A549 (cell line): ENCODE results near the gene PDZD2.

Experiments used
- CBX2 ChIP-seq: fragments of 200-600 bp; sonication (generic); IDR thresholded peaks from 2 replicates; pipeline ENCODE4 v1.6.1; 2016; ENCODE audit warnings: low read depth, mild to moderate bottlenecking, borderline replicate concordance
- HOXB5 ChIP-seq: fragments of 250-450 bp; sonication (Bioruptor Pico); IDR thresholded peaks from 2 replicates; pipeline ENCODE4 v1.5.0; 2020; ENCODE audit warnings: mild to moderate bottlenecking, moderate library complexity
- JUN ChIP-seq, 2 experiments: fragments of >200 bp; sonication (Bioruptor Twin); formaldehyde crosslinking; IDR thresholded peaks; 2 replicates in 1 of 2; 3 replicates in 1 of 2; pipeline ENCODE4 v1.6.1; 2016 to 2017
- KDM5A ChIP-seq: fragments of 200-600 bp; sonication (generic); IDR thresholded peaks from 2 replicates; pipeline ENCODE4 v1.6.1; 2016; ENCODE audit warnings: antibody characterized with exemption, mild to moderate bottlenecking
- MAZ ChIP-seq: fragments of 150-350 bp; IDR thresholded peaks from 2 replicates; pipeline ENCODE4 v1.6.1; 2014; ENCODE audit warnings: antibody characterized with exemption, low read depth, low read length, borderline replicate concordance
- MYC ChIP-seq: IDR thresholded peaks from 2 replicates; pipeline ENCODE4 v1.6.1; 2012; ENCODE audit warnings: mild to moderate bottlenecking, inconsistent platforms, low read length, improper control_type of control experiment, borderline replicate concordance
- NFE2L2 ChIP-seq: fragments of 150-350 bp; conservative IDR thresholded peaks from 2 replicates; pipeline ENCODE4 v1.6.1; 2014; ENCODE audit warnings: low read length
- POLR2A ChIP-seq: IDR thresholded peaks from 2 replicates; pipeline ENCODE4 v1.6.1; 2012; ENCODE audit warnings: mild to moderate bottlenecking, low read length
- RAD21 ChIP-seq, 2 experiments: fragments of >200 bp in 1 of 2; sonication (Bioruptor Twin) in 1 of 2; formaldehyde crosslinking in 1 of 2; IDR thresholded peaks in 1 of 2; conservative IDR thresholded peaks in 1 of 2; 2 replicates in 1 of 2; 3 replicates in 1 of 2; pipeline ENCODE4 v1.6.1; 2012 to 2018; ENCODE audit warnings: inconsistent platforms in 1 of 2
- RCOR1 ChIP-seq: fragments of 150-350 bp; IDR thresholded peaks from 2 replicates; pipeline ENCODE4 v1.6.1; 2014; ENCODE audit warnings: antibody characterized with exemption, low read length, low read depth
- TF ChIP-seq, protein P1 (sequence below): fragments of >200 bp; sonication (Bioruptor Twin); formaldehyde crosslinking; IDR thresholded peaks from 3 replicates; pipeline ENCODE4 v1.5.1; 2016

GRCh38 chr5:31626156-31626555 lies 12.8 kb upstream of the PDZD2 start:
- TF ChIP-seq RCOR1 (no peak), KDM5A (no peak), RAD21 (conservative IDR thresholded peaks at IDR 0.05 in 1 of 2, IDR thresholded peaks at IDR 0.05 in 1 of 2) (no peak), CBX2 (no peak), MYC (no peak), HOXB5 (CRISPR knock-in tag) (no peak), MAZ (no peak), JUN (IDR thresholded peaks at IDR 0.05) (no peak), POLR2A (no peak), NFE2L2 (no peak)
- TF ChIP-seq, protein P1, sequence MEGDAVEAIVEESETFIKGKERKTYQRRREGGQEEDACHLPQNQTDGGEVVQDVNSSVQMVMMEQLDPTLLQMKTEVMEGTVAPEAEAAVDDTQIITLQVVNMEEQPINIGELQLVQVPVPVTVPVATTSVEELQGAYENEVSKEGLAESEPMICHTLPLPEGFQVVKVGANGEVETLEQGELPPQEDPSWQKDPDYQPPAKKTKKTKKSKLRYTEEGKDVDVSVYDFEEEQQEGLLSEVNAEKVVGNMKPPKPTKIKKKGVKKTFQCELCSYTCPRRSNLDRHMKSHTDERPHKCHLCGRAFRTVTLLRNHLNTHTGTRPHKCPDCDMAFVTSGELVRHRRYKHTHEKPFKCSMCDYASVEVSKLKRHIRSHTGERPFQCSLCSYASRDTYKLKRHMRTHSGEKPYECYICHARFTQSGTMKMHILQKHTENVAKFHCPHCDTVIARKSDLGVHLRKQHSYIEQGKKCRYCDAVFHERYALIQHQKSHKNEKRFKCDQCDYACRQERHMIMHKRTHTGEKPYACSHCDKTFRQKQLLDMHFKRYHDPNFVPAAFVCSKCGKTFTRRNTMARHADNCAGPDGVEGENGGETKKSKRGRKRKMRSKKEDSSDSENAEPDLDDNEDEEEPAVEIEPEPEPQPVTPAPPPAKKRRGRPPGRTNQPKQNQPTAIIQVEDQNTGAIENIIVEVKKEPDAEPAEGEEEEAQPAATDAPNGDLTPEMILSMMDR = no peak
